Measurements from ENCODE around the gene GKN1.
"Not testable (repeated sequence)": the region's sequence is repeated elsewhere in the genome, so short reads cannot be mapped to it uniquely, and the experiment has no call there.

The GKN1 gene

GRCh38 chr2:68955432-68955831, 19.0 kb upstream of the GKN1 start:
- not testable (repeated sequence) for H3K27me3 ChIP-seq (replicated peaks; ENCODE audit: control insufficient read depth, insufficient read depth, low read length, poor library complexity, severe bottlenecking); H3K4me3 ChIP-seq (ENCODE audit: insufficient read depth, low read depth, low read length, poor library complexity, severe bottlenecking); H3K9me3 ChIP-seq (ENCODE audit: control insufficient read depth, low read length); H3K4me1 ChIP-seq (ENCODE audit: control insufficient read depth, insufficient read depth, low read length, poor library complexity, severe bottlenecking); H3K27ac ChIP-seq (ENCODE audit: insufficient read depth, low read length, poor library complexity, severe bottlenecking); DNase-seq; H3K36me3 ChIP-seq (ENCODE audit: control insufficient read depth, insufficient read depth, low read length)

- Histone ChIP-seq H3K9me3 (ENCODE audit: control insufficient read depth, low read length) (no peaks in the 10 kb centered on the region), H3K27ac (ENCODE audit: insufficient read depth, low read length, poor library complexity, severe bottlenecking) (no peak overlapping the region), H3K4me1 (ENCODE audit: control insufficient read depth, insufficient read depth, low read length, poor library complexity, severe bottlenecking) (no peaks in the 10 kb centered on the region), H3K4me3 (ENCODE audit: insufficient read depth, low read depth, low read length, poor library complexity, severe bottlenecking) (no peak overlapping the region), H3K27me3 (replicated peaks; ENCODE audit: control insufficient read depth, insufficient read depth, low read length, poor library complexity, severe bottlenecking) (peaks cover 3% of the 10 kb centered on the region), H3K36me3 (ENCODE audit: control insufficient read depth, insufficient read depth, low read length) (no peaks in the 10 kb centered on the region)
- DNase-seq = no peak
These were observed 15.4 kb upstream of the GKN1 start for GRCh38 chr2:68959001-68959400.

- Histone ChIP-seq H3K4me3 (ENCODE audit: insufficient read depth, low read depth, low read length, poor library complexity, severe bottlenecking) (no peak overlapping the region), H3K4me1 (ENCODE audit: control insufficient read depth, insufficient read depth, low read length, poor library complexity, severe bottlenecking) (no peaks in the 10 kb centered on the region)
- DNase-seq = no peak
These were observed 13.1 kb upstream of the GKN1 start for GRCh38 chr2:68961380-68961779.

GRCh38 chr2:68964282-68964681, 10.2 kb upstream of the GKN1 start:
- Histone ChIP-seq H3K4me1 (ENCODE audit: control insufficient read depth, insufficient read depth, low read length, poor library complexity, severe bottlenecking) (no peaks in the 10 kb centered on the region), H3K27me3 (replicated peaks; ENCODE audit: control insufficient read depth, insufficient read depth, low read length, poor library complexity, severe bottlenecking) (peaks cover 3% of the 10 kb centered on the region), H3K9me3 (ENCODE audit: control insufficient read depth, low read length) (no peaks in the 10 kb centered on the region), H3K36me3 (ENCODE audit: control insufficient read depth, insufficient read depth, low read length) (no peaks in the 10 kb centered on the region), H3K27ac (ENCODE audit: insufficient read depth, low read length, poor library complexity, severe bottlenecking) (no peak overlapping the region), H3K4me3 (ENCODE audit: insufficient read depth, low read depth, low read length, poor library complexity, severe bottlenecking) (no peak overlapping the region)
- DNase-seq = no peak

More at GRCh38 chr2:68961380-68961779, 13.1 kb upstream of the GKN1 start:
- Histone ChIP-seq H3K9me3 (ENCODE audit: control insufficient read depth, low read length) (no peaks in the 10 kb centered on the region), H3K36me3 (ENCODE audit: control insufficient read depth, insufficient read depth, low read length) (no peaks in the 10 kb centered on the region), H3K27ac (ENCODE audit: insufficient read depth, low read length, poor library complexity, severe bottlenecking) (no peak overlapping the region), H3K27me3 (replicated peaks; ENCODE audit: control insufficient read depth, insufficient read depth, low read length, poor library complexity, severe bottlenecking) (peaks cover 3% of the 10 kb centered on the region)

- Histone ChIP-seq H3K27me3 (replicated peaks; ENCODE audit: control insufficient read depth, insufficient read depth, low read length, poor library complexity, severe bottlenecking) (no peaks in the 10 kb centered on the region), H3K27ac (ENCODE audit: insufficient read depth, low read length, poor library complexity, severe bottlenecking) (no peak overlapping the region), H3K36me3 (ENCODE audit: control insufficient read depth, insufficient read depth, low read length) (no peaks in the 10 kb centered on the region), H3K4me3 (ENCODE audit: insufficient read depth, low read depth, low read length, poor library complexity, severe bottlenecking) (no peak overlapping the region), H3K9me3 (ENCODE audit: control insufficient read depth, low read length) (no peaks in the 10 kb centered on the region), H3K4me1 (ENCODE audit: control insufficient read depth, insufficient read depth, low read length, poor library complexity, severe bottlenecking) (no peaks in the 10 kb centered on the region)
- no peak for DNase-seq
These were observed 6.2 kb upstream of the GKN1 start for GRCh38 chr2:68968221-68968620.

GRCh38 chr2:68969736-68970490, 4.5 kb upstream of the GKN1 start:
- Histone ChIP-seq H3K27me3 (replicated peaks; ENCODE audit: control insufficient read depth, insufficient read depth, low read length, poor library complexity, severe bottlenecking) (no peaks in the 10 kb centered on the region), H3K27ac (ENCODE audit: insufficient read depth, low read length, poor library complexity, severe bottlenecking) (no peak overlapping the region), H3K4me1 (ENCODE audit: control insufficient read depth, insufficient read depth, low read length, poor library complexity, severe bottlenecking) (no peaks in the 10 kb centered on the region), H3K36me3 (ENCODE audit: control insufficient read depth, insufficient read depth, low read length) (no peaks in the 10 kb centered on the region), H3K4me3 (ENCODE audit: insufficient read depth, low read depth, low read length, poor library complexity, severe bottlenecking) (no peak overlapping the region), H3K9me3 (ENCODE audit: control insufficient read depth, low read length) (no peaks in the 10 kb centered on the region)
- no peak for DNase-seq

GRCh38 chr2:68970566-68971265, 3.7 kb upstream of the GKN1 start:
- H3K4me1 ChIP-seq (ENCODE audit: control insufficient read depth, insufficient read depth, low read length, poor library complexity, severe bottlenecking) = no peaks in the 10 kb centered on the region
- no peaks in the 10 kb centered on the region for H3K9me3 ChIP-seq (ENCODE audit: control insufficient read depth, low read length)
- no peak overlapping the region for H3K27ac ChIP-seq (ENCODE audit: insufficient read depth, low read length, poor library complexity, severe bottlenecking)
- DNase-seq = no peak
- no peaks in the 10 kb centered on the region for H3K36me3 ChIP-seq (ENCODE audit: control insufficient read depth, insufficient read depth, low read length)
- no peaks in the 10 kb centered on the region for H3K27me3 ChIP-seq (replicated peaks; ENCODE audit: control insufficient read depth, insufficient read depth, low read length, poor library complexity, severe bottlenecking)
- no peak overlapping the region for H3K4me3 ChIP-seq (ENCODE audit: insufficient read depth, low read depth, low read length, poor library complexity, severe bottlenecking)

- DNase-seq = no peak
- no peak overlapping the region for H3K27ac ChIP-seq (ENCODE audit: insufficient read depth, low read length, poor library complexity, severe bottlenecking)
- H3K27me3 ChIP-seq (replicated peaks; ENCODE audit: control insufficient read depth, insufficient read depth, low read length, poor library complexity, severe bottlenecking) = no peaks in the 10 kb centered on the region
- no peaks in the 10 kb centered on the region for H3K36me3 ChIP-seq (ENCODE audit: control insufficient read depth, insufficient read depth, low read length)
- no peaks in the 10 kb centered on the region for H3K9me3 ChIP-seq (ENCODE audit: control insufficient read depth, low read length)
- no peaks in the 10 kb centered on the region for H3K4me1 ChIP-seq (ENCODE audit: control insufficient read depth, insufficient read depth, low read length, poor library complexity, severe bottlenecking)
- H3K4me3 ChIP-seq (ENCODE audit: insufficient read depth, low read depth, low read length, poor library complexity, severe bottlenecking) = no peak overlapping the region
These were observed 2.7 kb upstream of the GKN1 start for GRCh38 chr2:68971591-68972231.

GRCh38 chr2:68974946-68975665, 670 bp downstream of the GKN1 start:
- H3K9me3 ChIP-seq (ENCODE audit: control insufficient read depth, low read length) = no peaks in the 10 kb centered on the region
- no peak overlapping the region for H3K4me3 ChIP-seq (ENCODE audit: insufficient read depth, low read depth, low read length, poor library complexity, severe bottlenecking)

More at GRCh38 chr2:68974946-68975665, 670 bp downstream of the GKN1 start:
- Histone ChIP-seq H3K27me3 (replicated peaks; ENCODE audit: control insufficient read depth, insufficient read depth, low read length, poor library complexity, severe bottlenecking) (no peaks in the 10 kb centered on the region), H3K36me3 (ENCODE audit: control insufficient read depth, insufficient read depth, low read length) (no peaks in the 10 kb centered on the region), H3K4me1 (ENCODE audit: control insufficient read depth, insufficient read depth, low read length, poor library complexity, severe bottlenecking) (no peaks in the 10 kb centered on the region), H3K27ac (ENCODE audit: insufficient read depth, low read length, poor library complexity, severe bottlenecking) (no peak overlapping the region)
- DNase-seq = no peak

Data from effector memory CD4-positive, alpha-beta T cell (primary cell).